Stimulated activated naive B cell treated with anti-CD40 and anti-IgM and Interleukin-4, amounts not matched to agents 10 μg/mL and 1 μg/mL and 100 μg/mL, for 72 hours (primary cell): ENCODE data around the gene OFD1.

Source experiments
- ATAC-seq, 2 donors: fragments of 150-1000 bp; cut with Tn5 transposase; replicated peaks; 2 replicates each; pipeline ENCODE4 v1.10.0; 2021; ENCODE audit warnings: moderate library complexity in 1 of 2
- DNase-seq: peaks from one replicate; pipeline ENCODE4 v3.0.0; 2021
- H3K27ac Mint-ChIP-seq: one replicate; pipeline ENCODE4 v1.8.0; 2022; ENCODE audit warnings: mild to moderate bottlenecking, mixed read lengths
- H3K27me3 Mint-ChIP-seq, 2 donors: one replicate each; pipeline ENCODE4 v1.8.0; 2022; ENCODE audit warnings: mixed read lengths in 2 of 2
- H3K36me3 Mint-ChIP-seq, 2 donors: one replicate each; pipeline ENCODE4 v1.8.0; 2022; ENCODE audit warnings: mixed read lengths in 2 of 2, mild to moderate bottlenecking in 1 of 2
- H3K4me1 Mint-ChIP-seq, 2 donors: one replicate each; pipeline ENCODE4 v1.8.0; 2022; ENCODE audit warnings: mixed read lengths in 2 of 2, mild to moderate bottlenecking in 1 of 2
- H3K4me3 Mint-ChIP-seq, 2 donors: one replicate each; pipeline ENCODE4 v1.8.0; 2022; ENCODE audit warnings: mild to moderate bottlenecking in 2 of 2, mixed read lengths in 2 of 2, moderate library complexity in 1 of 2
- H3K9me3 Mint-ChIP-seq, 2 donors: one replicate each; pipeline ENCODE4 v1.8.0; 2022; ENCODE audit warnings: mixed read lengths in 2 of 2, mild to moderate bottlenecking in 1 of 2

OFD1 gene, protein sequence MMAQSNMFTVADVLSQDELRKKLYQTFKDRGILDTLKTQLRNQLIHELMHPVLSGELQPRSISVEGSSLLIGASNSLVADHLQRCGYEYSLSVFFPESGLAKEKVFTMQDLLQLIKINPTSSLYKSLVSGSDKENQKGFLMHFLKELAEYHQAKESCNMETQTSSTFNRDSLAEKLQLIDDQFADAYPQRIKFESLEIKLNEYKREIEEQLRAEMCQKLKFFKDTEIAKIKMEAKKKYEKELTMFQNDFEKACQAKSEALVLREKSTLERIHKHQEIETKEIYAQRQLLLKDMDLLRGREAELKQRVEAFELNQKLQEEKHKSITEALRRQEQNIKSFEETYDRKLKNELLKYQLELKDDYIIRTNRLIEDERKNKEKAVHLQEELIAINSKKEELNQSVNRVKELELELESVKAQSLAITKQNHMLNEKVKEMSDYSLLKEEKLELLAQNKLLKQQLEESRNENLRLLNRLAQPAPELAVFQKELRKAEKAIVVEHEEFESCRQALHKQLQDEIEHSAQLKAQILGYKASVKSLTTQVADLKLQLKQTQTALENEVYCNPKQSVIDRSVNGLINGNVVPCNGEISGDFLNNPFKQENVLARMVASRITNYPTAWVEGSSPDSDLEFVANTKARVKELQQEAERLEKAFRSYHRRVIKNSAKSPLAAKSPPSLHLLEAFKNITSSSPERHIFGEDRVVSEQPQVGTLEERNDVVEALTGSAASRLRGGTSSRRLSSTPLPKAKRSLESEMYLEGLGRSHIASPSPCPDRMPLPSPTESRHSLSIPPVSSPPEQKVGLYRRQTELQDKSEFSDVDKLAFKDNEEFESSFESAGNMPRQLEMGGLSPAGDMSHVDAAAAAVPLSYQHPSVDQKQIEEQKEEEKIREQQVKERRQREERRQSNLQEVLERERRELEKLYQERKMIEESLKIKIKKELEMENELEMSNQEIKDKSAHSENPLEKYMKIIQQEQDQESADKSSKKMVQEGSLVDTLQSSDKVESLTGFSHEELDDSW

GRCh38 chrX:13734278-13735172 is at the start of gene OFD1, which contains the start of gene TRAPPC2:
OFD1 (plus strand) TSS chrX:13734748; CDS start chrX:13735072, 324 bp downstream.
TRAPPC2 (minus strand) TSS chrX:13734620; CDS start chrX:13719963, 14,657 bp downstream.
- Mint-ChIP-seq H3K4me1 (peaks cover 22 to 24% of the 10 kb centered on the region in 2 donors), H3K27me3 (no peaks in the 10 kb centered on the region), H3K27ac (peak within 1 kb of the TSS; percentile 97), H3K9me3 (no peaks in the 10 kb centered on the region), H3K4me3 (peak within 1 kb of the TSS; percentile 94 to 95), H3K36me3 (peaks cover 6 to 21% of the 10 kb centered on the region in 2 donors)
- ATAC-seq (peak; percentile 94 to 95), DNase-seq (peak; percentile 96)

DNA sequence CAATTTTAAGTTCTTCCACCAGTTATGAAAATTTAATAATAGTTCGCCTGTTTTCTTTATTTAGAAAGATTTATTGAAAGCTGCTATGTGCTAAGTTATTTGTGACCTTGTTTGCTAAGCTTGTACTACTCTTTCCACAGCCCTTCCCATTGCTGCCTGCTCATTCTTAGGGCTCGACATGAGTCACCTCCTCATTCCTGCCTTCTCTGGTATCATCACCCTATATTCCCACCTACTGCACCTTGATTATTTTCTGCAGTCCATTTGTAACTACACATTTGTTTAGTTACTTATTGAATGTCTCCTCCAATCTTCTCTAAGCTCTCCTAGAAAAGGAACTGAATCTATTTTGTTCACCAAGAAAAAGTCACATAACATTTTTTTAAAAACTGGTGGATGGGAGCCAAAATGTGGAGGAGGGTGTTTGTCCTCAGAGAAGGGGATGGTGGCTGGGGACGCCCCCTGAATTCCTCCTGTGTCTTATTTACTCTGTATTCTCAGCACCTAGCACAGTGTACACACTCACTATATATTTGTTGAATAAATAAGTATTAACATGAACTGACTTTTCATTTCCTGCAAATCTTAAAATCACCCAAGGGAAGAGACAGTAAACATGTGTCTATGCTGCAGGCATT is 49.3 kb upstream of the OFD1 start:
- peaks cover 0 to 8% of the 10 kb centered on the region in 2 donors for H3K27me3 Mint-ChIP-seq
- H3K4me3 Mint-ChIP-seq = no peak overlapping the region
- H3K36me3 Mint-ChIP-seq = peaks cover under 1 to 8% of the 10 kb centered on the region in 2 donors
- H3K9me3 Mint-ChIP-seq = no peaks in the 10 kb centered on the region
- peaks cover 11 to 17% of the 10 kb centered on the region in 2 donors for H3K4me1 Mint-ChIP-seq
- ATAC-seq = peak; percentile 12 to 25
- DNase-seq = no peak
- no peak overlapping the region for H3K27ac Mint-ChIP-seq

DNA sequence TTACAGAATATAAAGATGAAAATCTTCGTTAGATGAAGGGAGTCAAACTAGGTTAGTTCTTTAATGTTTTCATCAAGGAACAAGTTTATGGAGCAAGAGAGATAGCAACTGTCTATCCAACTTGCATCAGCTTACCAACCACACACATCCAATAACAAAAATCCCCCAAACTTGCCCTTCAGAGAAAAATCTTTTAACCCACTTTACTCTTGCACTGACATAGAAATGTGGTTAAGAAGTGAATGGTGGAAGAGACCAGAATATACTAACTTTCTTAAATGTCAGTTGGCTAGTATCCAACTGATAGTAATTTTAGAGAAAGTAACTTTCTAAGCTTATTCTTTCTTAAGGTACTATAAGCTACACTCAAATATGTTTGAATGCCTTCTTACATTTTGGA is 47.3 kb upstream of the OFD1 start:
- peaks cover 19 to 32% of the 10 kb centered on the region in 2 donors for H3K4me1 Mint-ChIP-seq
- peak overlapping the region; percentile 6 for H3K27ac Mint-ChIP-seq
- peaks cover 0 to 4% of the 10 kb centered on the region in 2 donors for H3K27me3 Mint-ChIP-seq

DNA sequence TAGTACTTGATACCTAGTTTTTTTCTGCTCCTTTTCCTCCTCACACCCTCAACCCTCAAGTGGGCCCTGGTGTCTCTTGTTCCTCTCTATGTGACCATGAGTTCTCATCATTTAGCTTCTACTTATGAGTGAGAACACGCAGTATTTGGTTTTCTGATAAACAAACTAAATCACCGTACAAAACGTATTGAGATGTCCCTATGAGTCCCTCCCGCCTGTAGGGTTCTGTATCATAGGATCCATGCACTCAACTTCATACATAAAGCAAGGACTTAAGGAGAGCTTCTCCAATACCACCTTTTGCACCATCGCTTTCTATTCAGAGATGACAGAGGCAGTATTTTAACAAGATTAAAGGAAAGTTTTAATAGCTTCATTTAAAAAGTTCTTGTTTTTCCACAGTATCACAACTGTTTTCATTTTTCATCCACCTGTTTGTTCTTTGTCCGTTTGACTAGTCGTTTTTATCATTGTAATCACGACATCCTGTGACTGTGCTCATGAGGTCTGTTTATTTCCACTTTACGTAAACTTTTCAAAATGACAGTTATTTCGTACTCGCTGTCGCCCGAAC is 46.1 kb upstream of the OFD1 start:
- peak overlapping the region; percentile 86 to 90 for H3K4me3 Mint-ChIP-seq

More for the DNA sequence above, 47.3 kb upstream of the OFD1 start:
- ATAC-seq (peak in 1 of 2 donors; percentile 13), DNase-seq (no peak)
- Mint-ChIP-seq H3K9me3 (no peaks in the 10 kb centered on the region), H3K4me3 (no peak overlapping the region), H3K36me3 (peaks cover 3 to 6% of the 10 kb centered on the region in 2 donors)

GRCh38 chrX:13688958-13689740 is 45.4 kb upstream of the OFD1 start, which contains the start of gene RAB9A:
RAB9A (plus strand) TSS chrX:13689128; CDS start chrX:13708747, 19,619 bp downstream.
- ATAC-seq (peak; percentile 81 to 85), DNase-seq (peak; percentile 70)
- Mint-ChIP-seq H3K4me1 (peaks cover 34 to 49% of the 10 kb centered on the region in 2 donors), H3K4me3 (peak within 1 kb of the TSS; percentile 86 to 90), H3K36me3 (peaks cover 1 to 6% of the 10 kb centered on the region in 2 donors), H3K27me3 (peaks cover 0 to 9% of the 10 kb centered on the region in 2 donors), H3K27ac (peak within 1 kb of the TSS; percentile 86), H3K9me3 (no peaks in the 10 kb centered on the region)

More for the DNA sequence above, 46.1 kb upstream of the OFD1 start:
- H3K27ac Mint-ChIP-seq = peak overlapping the region; percentile 86
- DNase-seq = no peak
- no peaks in the 10 kb centered on the region for H3K9me3 Mint-ChIP-seq
- peaks cover 0 to 11% of the 10 kb centered on the region in 2 donors for H3K27me3 Mint-ChIP-seq
- H3K36me3 Mint-ChIP-seq = peaks cover 3 to 6% of the 10 kb centered on the region in 2 donors
- peaks cover 30 to 44% of the 10 kb centered on the region in 2 donors for H3K4me1 Mint-ChIP-seq
- ATAC-seq = peak; percentile 8 to 15

DNA sequence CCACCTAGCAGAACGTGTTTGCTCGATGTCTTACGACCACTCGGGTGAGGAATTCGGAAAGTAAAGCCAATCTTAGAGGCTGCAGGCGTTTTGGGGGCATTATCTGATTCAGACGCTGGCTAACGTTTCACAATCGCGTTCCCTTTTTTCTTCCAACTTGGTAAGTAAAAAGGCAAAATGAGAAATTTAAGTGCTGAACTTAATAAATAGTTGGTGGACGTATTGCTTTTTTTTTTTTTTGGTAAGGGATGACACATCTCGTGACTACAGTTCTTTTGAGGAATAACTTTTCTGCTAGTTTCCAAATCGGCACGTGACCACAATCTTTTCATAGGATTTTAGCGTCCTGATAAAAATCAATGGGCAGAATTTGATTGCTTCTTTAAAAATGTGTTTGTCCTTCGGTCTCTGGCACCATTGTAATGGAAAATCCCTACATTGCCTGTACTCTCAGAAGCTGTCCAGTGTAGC is 44.8 kb upstream of the OFD1 start:
- peak overlapping the region; percentile 86 for H3K27ac Mint-ChIP-seq
- ATAC-seq (no peak), DNase-seq (no peak)
- H3K4me1 Mint-ChIP-seq = peaks cover 35 to 51% of the 10 kb centered on the region in 2 donors
- H3K36me3 Mint-ChIP-seq = peaks cover 0 to 6% of the 10 kb centered on the region in 2 donors
- H3K27me3 Mint-ChIP-seq = peaks cover 0 to 7% of the 10 kb centered on the region in 2 donors
- no peaks in the 10 kb centered on the region for H3K9me3 Mint-ChIP-seq
- peak overlapping the region; percentile 86 to 90 for H3K4me3 Mint-ChIP-seq

- H3K4me1 Mint-ChIP-seq = peaks cover 39 to 52% of the 10 kb centered on the region in 2 donors
- H3K9me3 Mint-ChIP-seq = no peaks in the 10 kb centered on the region
- H3K4me3 Mint-ChIP-seq = peak overlapping the region; percentile 86 to 90
- peaks cover 5 to 8% of the 10 kb centered on the region in 2 donors for H3K36me3 Mint-ChIP-seq
- no peak for ATAC-seq
- no peak for DNase-seq
- peaks cover 0 to 15% of the 10 kb centered on the region in 2 donors for H3K27me3 Mint-ChIP-seq
- H3K27ac Mint-ChIP-seq = no peak overlapping the region
Observed at GRCh38 chrX:13690836-13691235, 43.7 kb upstream of the OFD1 start.

GRCh38 chrX:13691841-13692371 is 42.6 kb upstream of the OFD1 start:
- peaks cover 0 to 15% of the 10 kb centered on the region in 2 donors for H3K27me3 Mint-ChIP-seq
- no peaks in the 10 kb centered on the region for H3K9me3 Mint-ChIP-seq
- H3K4me3 Mint-ChIP-seq = no peak overlapping the region
- ATAC-seq (no peak), DNase-seq (no peak)
- H3K27ac Mint-ChIP-seq = peak overlapping the region; percentile 57
- H3K36me3 Mint-ChIP-seq = peaks cover 5 to 8% of the 10 kb centered on the region in 2 donors
- peaks cover 42 to 59% of the 10 kb centered on the region in 2 donors for H3K4me1 Mint-ChIP-seq

DNA sequence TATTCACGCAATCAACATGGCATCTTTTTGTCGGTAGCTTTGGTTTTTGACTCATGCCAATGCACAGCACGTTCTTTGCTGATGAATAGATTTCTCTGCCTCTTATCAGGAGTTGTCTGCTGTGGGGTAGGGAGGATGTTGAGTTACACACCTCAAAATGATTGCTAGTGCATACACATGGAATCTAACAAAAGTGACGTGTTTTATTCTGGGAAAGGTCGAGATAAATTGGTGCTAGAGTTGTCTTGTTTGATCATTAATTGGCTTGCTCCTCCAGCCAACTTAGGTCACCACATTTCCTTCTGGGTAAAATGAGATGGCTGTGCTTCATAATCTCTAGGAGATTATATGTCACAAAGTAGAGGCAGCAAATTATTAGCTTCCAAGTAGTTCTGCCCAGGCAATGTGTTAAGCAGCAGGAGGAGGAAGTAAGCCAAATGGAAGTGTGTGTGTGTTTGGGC is 41.7 kb upstream of the OFD1 start:
- Mint-ChIP-seq H3K27me3 (peaks cover 0 to 15% of the 10 kb centered on the region in 2 donors), H3K36me3 (peaks cover 5 to 8% of the 10 kb centered on the region in 2 donors), H3K9me3 (no peaks in the 10 kb centered on the region), H3K27ac (peak overlapping the region; percentile 20), H3K4me3 (no peak overlapping the region), H3K4me1 (peaks cover 43 to 63% of the 10 kb centered on the region in 2 donors)
- DNase-seq = no peak
- ATAC-seq = no peak

DNA sequence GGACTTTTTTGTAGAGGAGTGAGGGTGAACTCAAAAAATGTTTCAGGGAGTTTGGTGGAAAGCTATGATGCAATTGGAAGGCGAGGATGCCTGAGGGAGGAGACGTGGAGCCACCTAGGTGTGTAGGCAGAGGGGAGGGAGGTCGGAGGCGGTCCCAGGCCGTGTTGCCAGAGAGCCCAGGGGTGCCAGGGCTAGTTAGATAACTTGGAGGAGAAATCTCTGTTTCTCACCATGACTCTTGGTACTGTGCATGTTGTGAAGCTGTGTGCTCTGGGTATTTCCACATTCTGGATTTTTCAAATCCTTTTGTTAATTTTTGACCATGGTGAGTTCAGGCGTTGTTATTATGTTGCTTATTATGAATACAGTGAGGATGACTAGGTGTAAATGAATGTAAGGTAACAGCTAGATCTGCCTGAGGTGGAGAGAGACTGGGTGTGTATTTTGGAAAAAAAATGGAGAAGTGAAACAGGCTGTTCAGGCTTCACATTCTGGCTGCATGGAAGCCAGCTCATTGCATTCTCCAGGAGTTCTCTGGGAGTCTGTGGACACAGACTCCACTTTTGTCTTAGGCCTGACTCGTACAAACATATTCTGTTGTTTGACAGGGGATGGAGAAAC is 41.1 kb upstream of the OFD1 start:
- peak overlapping the region; percentile 5 to 49 for H3K4me3 Mint-ChIP-seq
- peaks cover 5 to 8% of the 10 kb centered on the region in 2 donors for H3K36me3 Mint-ChIP-seq
- peaks cover 0 to 15% of the 10 kb centered on the region in 2 donors for H3K27me3 Mint-ChIP-seq
- ATAC-seq = peak in 1 of 2 donors; percentile 29
- no peaks in the 10 kb centered on the region for H3K9me3 Mint-ChIP-seq
- DNase-seq = no peak
- no peak overlapping the region for H3K27ac Mint-ChIP-seq
- H3K4me1 Mint-ChIP-seq = peaks cover 40 to 65% of the 10 kb centered on the region in 2 donors

GRCh38 chrX:13694359-13694758 is 40.2 kb upstream of the OFD1 start:
- H3K27ac Mint-ChIP-seq = no peak overlapping the region
- H3K36me3 Mint-ChIP-seq = peaks cover 7 to 10% of the 10 kb centered on the region in 2 donors
- H3K9me3 Mint-ChIP-seq = no peaks in the 10 kb centered on the region
- no peak overlapping the region for H3K4me3 Mint-ChIP-seq
- DNase-seq (no peak), ATAC-seq (no peak)
- H3K4me1 Mint-ChIP-seq = peaks cover 42 to 71% of the 10 kb centered on the region in 2 donors
- peaks cover 0 to 15% of the 10 kb centered on the region in 2 donors for H3K27me3 Mint-ChIP-seq
